Cortex of kidney (tissue), 1 donor: ENCODE results near the gene RAPGEF1.
"Not testable (repeated sequence)": the region's sequence is repeated elsewhere in the genome, so short reads cannot be mapped to it uniquely, and the experiment has no call there.

Experiments
- DNase-seq: peaks from one replicate; lab custom pipeline; 2025; lab: John Stamatoyannopoulos, UW

RAPGEF1 gene

DNA sequence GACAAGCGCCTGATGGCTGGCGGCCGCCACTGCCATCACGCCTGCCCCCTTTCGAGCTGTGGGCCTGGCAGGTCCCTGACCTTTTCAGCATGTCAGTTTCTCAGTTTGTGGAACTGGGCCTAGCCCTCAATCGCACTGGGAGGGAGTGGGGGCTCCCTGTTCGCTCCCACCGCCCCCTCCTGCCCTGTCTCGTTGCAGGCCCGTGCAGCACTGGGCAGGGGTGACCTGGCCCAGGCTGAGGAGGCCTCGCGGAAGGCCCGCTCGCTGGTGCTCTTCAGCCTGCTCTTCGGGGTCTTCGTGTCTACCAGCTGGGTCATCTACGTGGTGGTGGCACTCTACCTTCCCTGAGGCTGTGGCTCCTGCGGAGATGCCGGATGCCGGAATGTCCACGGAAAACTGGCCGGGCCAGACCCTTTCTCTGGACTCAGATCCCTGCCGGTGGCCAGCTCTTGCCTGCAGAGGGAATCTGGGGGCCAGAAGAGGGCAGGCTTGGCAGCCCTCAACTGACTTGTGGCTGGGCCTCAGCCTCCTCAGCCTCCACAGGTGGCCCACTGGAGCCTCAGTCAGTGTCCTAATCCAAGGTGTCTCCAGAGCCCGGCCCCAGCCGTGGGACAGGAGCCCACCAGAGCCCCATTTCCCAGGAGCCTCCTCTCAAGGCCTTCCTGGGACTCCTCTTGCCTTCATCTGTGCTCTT lies 181.9 kb downstream of the RAPGEF1 start:
- DNase-seq = no peak

DNA sequence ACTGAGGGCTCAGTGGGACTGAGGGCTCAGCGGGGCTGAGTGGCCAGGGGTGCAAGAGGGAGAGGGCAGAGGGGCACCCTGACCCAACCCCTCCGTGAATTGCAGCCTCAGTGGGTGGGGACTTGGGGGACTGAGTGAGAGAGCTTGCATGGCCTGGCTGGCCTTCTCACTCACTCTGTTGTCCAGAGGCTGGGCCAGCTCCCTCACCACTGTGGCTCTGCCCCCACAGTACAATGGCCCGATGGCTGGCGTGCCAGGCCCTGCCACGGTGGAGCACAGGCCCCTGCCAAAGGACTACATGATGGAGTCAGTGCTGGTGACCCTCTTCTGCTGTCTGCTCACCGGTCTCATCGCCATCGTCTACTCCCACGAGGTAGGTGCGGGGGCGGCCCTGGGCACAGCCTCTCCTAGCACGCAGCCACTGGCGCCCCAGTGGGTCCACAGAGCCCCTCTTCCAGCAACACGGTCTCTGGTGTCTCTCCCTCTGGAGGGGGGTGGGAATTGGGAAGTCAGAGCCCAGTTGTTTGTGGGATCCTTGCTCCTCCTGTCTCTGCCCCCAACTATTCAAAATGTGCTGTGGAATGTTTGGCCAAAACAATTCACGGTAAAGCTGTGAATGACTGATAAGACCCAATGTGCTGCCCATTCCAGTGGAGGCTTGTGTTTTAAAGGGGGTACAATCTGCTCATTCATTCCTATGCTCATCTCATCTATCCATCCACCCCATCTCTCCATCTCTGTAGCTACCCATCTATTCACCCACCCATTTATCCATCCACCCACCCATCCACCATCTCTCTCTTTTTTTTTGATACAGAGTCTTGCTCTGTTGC lies 183.8 kb downstream of the RAPGEF1 start:
- no peak for DNase-seq

DNA sequence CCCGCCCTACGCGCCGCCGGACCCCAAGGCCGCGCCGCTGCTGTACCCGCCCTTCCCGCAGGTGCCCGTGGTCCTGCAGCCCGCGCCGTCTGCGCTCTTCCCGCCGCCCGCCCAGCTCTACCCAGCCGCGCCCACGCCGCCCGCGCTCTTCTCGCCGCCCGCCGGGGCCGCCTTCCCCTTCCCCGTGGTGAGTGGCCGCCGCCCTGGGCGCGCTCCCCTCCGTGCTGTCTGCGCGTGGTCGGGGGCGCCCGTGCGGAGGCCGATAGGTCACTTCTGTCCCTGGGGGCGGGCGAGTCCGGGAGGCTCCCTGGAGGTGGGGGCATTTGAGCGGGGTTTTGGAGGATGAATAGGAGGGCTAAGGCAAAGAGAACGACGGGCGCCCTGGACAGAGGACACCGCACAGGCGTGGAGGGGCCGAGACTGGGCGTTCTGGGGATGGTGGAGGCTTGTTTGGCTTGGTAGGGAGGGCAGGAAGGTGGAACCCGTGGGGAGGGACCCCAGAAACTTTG lies 185.0 kb downstream of the RAPGEF1 start:
- no peak for DNase-seq

- no peak for DNase-seq
Measured at GRCh38 chr9:131554087-131554842, 185.6 kb downstream of the RAPGEF1 start.

DNA sequence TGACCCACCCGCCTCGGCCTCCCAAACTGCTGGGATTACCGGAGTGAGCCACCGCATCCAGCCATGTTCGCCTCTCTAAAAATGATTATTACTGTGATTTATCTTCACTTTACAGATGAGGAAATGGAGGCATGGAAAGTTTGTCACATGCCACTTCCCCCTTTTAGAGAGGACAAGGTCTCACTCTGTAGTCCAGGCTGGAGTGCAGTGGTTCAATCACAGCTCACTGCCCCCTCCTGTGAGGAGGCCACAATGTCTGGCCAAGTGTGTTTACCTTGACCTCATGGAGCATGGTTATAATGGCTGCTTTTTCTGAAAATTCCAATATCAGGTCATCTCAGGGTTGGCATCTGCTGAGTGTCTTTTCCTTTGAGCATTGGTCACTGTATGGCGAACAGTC lies 187.8 kb downstream of the RAPGEF1 start:
- no peak for DNase-seq

DNA sequence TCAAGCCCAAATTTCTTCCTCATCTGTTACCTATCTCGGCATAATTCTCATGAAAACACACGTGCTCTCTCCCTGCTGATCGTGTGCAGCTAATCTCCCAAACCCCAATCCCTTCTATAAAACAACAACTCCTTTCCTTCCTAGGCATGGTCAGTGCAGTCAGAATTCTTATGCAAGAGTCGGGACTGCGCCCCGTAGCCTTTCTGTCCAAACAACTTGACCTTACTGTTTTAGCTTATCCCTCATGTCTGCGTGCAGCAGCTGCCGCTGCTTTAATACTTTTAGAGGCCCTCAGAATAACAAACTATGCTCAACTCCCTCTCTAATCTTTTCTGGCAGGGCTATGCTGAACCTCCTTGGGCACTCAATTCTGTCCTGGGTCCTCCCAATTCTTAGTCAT lies 189.4 kb downstream of the RAPGEF1 start:
- DNase-seq = not testable (repeated sequence)

DNA sequence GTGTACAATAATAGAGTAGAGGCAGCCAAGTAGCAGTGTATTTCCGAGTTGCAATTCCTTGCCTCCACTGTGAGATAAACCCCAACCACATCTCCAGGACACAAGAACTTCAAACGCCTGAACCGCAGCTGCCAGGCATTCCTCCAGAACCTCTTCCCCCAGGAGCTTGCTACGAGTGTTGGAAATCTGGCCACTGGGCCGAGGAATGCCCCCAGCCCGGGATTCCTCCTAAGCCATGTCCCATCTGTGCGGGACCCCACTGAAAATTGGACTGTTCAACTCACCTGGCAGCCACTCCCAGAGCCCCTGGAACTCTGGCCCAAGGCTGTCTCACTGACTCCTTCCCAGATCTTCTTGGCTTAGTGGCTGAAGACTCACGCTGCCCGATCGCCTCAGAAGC lies 190.7 kb downstream of the RAPGEF1 start:
- DNase-seq = not testable (repeated sequence)

- DNase-seq = no peak
Measured at GRCh38 chr9:131546336-131547084, 193.4 kb downstream of the RAPGEF1 start.

GRCh38 chr9:131545786-131546335 lies 194.0 kb downstream of the RAPGEF1 start:
- no peak for DNase-seq

DNA sequence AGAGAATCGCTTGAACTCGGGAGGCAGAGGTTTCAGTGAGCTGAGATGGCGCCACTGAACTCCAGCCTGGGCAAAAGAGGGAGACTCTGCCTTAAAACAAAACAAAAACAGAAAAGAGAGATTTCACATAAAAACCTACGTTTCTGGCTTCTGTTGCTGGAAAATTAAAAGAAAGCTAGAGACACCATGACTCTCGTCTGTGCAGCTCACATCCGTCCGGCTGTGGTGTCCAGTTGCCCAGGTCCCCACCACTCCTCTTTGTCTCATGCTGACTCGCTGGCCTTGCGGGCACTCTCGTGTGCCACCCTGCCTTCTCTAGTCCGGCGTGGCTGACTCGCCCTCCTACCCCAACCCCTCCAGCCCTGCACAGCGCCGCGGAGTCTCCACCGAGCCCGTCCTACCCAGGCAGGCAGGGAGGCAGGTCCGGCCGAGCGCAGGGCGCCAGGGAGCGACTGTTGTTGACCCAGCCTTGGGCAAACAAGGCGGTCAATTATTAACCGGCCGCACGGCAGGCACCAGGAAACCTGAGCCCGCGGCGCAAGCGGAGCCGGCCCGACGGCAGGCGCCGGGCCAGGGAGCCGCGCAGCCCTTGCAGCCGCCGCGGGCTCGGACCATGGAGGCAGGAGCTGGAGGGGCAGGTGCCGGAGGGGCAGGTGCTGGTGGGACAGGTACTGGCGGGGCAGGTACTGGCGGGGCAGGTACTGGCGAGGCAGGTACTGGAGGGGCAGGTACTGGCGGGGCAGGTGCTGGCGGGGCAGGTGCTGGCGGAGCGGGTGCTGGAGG lies 194.7 kb downstream of the RAPGEF1 start, which contains the start of gene PRRT1B:
Gene PRRT1B, plus strand, starts transcription at position 521 of the 783 bp plus-strand sequence. Its CDS starts 93 bp downstream, at position 614.
- no peak for DNase-seq

DNA sequence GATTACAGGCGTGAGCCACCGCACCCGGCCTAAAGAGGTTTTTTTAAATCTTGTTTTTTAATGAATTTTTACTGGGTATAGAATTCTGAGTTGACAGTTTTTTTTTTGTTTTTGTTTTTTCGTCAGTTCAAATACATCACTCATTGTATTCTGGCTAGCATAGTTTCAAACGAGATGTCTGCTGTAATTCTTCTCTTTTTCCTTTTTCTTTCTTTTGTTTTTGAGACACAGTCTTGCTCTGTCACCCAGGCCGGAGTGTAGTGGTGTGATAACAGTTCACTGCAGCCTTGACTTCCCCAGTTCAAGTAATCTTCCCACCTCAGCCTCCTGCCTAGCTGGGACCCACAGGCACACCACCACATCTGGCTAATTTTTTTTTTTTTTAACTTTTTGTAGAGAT lies 196.7 kb downstream of the RAPGEF1 start:
- no peak for DNase-seq

DNA sequence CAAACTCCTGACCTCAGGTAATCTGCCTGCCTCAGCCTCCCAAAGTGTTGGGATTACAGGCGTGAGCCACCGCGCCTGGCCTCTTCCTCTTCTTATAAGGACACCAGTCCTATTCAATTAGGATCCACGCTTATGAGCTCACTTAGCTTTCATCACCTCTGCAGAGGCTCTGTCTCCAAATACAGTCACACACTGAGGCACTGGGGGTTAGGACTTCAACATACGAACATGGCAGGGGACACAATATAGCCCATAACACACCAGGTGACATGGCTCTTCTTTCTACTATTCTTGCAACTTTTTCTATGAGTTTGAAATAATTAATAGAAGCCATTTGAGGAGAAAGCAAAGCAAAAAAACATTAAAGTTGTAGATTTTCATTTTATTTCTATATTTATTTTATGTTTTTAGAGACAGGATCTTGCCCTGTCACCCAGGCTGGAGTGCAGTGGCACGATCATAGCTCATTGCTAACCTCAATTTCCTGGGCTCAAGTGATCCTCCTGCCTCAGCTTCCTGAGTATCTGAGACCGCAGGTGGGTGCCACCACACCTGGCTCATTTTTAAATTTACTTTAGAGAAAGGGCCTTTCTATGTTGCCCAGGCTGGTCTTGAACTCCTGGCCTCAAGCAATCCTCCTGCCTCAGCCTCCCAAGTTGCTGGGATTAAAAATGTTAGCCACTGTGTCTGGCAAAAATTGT lies 200.5 kb downstream of the RAPGEF1 start:
- no peak for DNase-seq

- DNase-seq = no peak
Measured at GRCh38 chr9:131537946-131538345, 201.9 kb downstream of the RAPGEF1 start.

DNA sequence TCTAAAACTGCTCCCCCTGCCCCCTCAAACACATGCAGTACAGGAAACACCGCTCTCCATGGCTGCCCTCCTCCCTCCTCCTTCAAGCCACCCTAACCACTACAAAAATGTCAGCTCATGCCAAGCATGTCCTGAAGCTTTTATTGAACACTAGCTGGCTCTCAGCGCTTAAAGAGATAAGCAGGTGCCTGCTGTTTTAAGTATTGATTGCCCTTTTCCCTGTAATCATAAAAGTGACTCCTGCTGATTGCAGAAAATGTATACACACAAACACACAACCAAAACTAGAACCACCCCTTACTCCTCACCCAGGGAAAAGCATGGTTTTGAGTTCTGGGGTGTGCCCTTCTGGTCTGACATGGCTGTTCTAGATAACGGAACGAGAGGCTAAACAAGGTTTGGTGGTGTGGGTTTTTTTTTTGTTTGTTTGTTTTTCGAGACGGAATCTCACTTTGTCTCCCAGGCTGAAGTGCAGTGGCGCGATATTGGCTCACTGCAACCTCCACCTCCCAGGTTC lies 205.1 kb downstream of the RAPGEF1 start:
- DNase-seq = no peak

GRCh38 chr9:131530920-131531832 lies 208.7 kb downstream of the RAPGEF1 start, which contains the start of gene UCK1:
Gene UCK1, minus strand, starts transcription at chr9:131531263. Its CDS starts 89 bp downstream, at chr9:131531174.
- peak; percentile 47 for DNase-seq

DNA sequence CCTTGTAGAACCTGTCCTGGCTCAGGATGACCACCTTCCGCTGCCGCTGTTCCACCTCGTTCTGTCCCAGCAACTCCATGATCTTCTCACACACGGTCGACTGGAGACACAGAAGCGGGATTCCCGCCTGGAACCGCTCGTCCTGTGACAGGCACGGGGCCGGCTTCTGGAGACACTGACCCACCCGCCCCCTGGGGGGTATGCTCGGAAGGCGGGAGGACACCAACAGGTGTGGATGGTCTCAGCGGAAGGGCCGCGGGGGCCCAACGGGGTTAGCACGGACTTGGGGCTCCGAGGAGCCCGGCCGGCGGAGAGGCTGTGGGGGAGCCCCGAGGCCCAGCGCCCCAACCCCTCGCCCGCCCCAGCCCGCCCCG lies 209.3 kb downstream of the RAPGEF1 start:
- no peak for DNase-seq

GRCh38 chr9:131529597-131530545 lies 210.0 kb downstream of the RAPGEF1 start:
- no peak for DNase-seq
